ENCODE measurements around the gene UROD. TPM values are rescaled to one million over a fixed set of nuclear protein-coding genes. Genes with fewer than 3 reads are reported as not detected.

The UROD gene
- polyA plus RNA-seq, 3 donors, result 107 to 111 (median 109) TPM

DNA sequence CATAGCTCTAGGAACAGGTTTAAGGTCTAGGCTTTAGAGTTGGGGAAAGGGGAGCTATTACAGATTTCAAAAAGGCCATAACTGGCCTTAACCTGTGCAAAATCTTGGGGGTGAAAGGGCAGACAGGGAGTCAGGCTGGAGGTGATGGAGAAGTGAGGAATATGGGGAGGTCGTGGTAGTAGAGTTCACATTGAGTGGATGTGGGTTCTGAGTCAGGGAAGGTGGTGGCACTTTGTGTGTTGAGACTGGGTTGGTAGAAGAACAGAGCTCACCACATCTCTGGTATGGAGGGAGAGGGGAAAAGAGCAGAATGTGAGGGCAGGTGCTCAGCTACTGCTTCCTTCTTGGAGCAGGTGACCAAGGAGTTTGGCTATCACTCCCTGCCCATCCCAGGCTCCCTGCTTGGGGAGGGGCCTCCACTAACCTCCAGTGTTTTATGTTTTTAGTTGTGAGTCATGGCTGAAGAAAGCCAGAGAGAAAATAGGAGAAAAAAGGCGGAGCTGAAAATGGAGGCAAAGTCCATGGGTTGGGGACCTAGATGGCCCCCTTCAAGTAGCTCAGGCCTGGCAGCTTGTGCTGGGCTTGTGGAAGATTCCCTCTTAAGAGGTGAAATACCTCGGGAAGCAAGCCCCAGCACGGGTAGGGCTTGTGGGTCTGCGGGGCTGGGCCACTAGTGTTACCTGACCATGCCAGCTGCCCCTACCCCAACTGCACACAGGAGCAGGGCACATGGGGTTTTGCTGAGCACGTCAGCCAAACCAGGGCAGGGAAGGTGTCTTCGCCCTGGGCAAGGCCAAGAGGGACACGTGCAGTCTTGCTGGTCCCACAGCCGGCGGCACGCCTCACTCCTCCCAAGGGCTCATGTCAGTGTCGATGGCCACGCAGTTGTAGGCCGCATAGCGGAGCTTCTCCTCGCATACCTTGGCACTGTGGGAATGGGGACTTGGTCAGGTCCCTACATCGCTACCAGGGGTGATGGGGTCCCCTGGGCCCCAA, 9.1 kb upstream of the UROD start:
- DNase-seq, result no peak

DNA sequence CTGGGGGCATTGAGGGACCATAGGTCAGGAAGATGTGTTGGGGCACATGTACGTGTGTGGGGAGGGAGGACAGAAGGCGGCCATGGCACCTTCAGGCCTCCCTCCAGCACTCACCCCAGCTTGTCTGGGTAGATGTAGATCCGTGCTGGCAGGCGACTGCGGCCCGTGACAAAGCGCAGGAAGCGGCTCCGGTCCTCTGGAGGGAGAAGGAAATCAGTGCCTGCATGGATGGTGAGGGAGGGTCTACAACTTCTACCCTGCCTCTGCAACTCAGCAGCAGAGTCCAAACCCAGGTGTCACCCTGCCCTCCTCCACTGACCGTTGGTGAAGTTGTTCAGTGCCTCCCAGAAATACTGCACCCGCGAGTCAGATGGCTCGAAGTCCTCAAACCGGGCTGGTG, 8.3 kb upstream of the UROD start:
- DNase-seq, result no peak

DNA sequence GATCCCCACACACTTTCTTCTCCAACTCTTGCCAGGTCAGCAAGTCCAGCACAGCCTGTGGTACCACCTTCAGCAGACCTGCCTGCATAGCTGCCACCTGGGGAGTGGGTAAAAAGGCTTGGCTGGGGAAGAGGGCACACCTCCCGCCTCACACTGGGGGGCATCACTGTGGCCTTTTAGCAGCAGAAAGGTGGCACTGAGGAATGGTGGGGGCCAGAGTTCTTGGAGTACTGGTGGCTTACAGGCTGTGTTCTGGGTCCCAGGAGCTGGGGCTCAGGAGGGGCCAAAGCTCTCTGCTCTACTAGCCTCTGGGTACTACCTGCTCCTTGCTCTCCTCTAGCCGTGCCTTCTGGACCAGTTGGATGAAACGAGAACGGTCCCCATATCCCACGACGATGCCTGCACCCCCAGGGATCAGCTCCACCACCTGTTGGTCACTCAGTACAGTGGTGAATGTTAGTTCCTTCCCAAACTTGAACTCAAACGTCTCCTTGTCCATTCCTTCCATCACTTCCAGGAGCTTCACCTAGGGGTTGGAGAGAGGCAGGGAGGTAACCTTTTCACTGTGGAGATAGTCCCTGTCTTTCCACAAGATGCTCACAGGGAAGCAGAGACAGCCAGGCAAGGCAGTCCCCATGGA, 7.7 kb upstream of the UROD start:
- no peak for DNase-seq

DNA sequence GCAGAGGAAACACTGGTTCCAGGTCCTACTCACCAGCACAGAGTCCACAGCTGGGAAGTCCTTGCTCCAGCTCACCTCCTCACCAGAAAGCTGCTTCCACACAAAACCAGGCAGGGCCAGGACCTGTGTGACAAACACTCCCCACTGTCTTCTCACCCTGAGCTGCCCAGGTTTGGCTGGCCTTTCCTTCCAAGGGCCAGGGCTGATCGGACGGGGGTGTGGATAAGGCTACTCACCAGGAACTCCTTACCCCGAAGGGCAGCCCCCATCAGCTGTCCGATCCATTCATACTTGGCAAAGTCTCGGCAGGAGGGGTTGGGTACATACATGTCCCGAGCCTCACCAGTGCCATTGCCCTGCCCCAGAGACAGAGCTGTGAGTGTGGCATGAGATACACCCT, 6.3 kb upstream of the UROD start:
- no peak for DNase-seq

DNA sequence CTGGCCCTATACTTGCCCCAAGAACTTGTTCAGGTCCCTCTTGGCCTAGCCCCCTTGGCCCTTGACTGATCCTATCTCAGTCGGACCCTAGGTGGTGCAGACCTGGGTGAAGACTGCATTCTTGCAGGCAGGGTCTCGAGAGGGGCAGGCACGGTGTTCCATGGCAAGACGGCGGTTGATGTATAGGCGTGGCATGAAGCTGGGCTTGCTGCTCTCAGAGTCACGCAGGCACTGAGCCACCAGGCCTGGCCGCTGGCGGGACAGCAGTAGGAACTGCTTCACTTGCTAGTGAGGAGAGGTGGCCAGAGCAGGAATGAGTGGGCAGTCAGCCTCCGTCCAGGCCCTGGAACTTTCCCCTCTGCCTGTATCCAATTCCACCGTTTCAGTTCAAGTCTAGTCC, 4.7 kb upstream of the UROD start:
- DNase-seq, result no peak

DNA sequence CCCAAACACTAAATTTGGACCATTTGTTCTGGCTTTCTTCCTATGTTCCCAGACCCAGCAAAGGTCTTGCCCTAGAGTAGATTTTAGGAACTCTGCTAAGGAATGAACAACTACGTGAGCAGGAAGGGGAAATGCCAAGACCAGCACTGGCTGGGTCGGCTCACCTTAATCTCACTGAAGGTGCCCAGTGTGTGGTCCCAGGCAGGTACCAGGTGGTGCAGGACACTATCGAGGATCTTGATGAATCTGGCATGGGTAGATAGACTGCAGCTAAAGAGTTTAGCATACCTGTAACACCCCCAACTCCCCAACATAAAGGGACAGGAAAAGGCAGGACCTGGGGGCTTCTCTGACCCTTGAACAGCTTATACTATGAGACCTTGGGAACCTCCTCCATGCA, 4.0 kb upstream of the UROD start:
- DNase-seq, result no peak

DNA sequence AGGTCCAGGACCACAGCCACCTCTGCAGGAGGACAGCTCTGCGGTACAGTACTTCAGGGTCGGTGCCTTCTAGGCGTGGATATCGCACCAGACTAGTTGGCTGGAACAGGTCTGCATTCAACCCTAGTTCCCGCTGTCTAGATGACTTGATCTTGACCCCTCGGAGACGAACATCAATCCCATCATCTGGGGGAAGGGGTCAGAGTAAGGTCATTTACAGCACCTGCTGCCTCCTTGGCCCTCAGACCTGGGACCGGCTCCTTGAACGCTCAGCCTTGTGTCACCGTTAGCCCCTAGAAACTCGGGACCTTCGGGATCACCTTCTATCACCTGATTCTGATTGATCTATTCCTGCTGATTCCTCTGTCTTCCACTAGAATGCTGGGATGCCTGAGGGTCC, 3.5 kb upstream of the UROD start:
- no peak for DNase-seq

DNA sequence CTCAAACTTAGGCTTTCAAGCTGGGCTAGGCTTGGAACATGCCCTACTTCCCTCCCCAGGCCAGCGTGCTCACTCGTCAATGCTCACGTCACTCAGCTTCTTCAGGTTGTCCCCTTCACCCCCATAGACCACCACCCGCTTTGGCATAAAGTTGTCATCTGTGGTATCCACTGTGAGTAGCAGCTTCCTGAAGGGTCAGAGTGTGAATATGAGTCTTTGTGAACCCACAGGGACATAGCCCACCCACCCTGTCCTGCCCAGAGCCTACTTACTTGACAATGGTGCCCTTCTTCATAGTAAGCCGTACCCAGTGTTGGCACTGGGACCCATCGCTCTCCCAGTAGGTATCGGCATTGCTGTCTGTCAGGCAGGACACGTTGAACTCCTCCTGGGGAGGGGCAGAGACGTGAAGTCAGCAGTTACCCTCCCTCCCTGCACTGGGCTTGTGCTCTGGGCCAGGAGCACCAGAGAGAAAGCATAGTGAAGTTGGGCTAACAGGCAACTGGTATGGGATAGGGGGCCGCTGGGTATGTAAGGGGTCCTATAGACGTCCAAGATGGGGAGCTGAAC, 2.7 kb upstream of the UROD start:
- DNase-seq, result no peak

DNA sequence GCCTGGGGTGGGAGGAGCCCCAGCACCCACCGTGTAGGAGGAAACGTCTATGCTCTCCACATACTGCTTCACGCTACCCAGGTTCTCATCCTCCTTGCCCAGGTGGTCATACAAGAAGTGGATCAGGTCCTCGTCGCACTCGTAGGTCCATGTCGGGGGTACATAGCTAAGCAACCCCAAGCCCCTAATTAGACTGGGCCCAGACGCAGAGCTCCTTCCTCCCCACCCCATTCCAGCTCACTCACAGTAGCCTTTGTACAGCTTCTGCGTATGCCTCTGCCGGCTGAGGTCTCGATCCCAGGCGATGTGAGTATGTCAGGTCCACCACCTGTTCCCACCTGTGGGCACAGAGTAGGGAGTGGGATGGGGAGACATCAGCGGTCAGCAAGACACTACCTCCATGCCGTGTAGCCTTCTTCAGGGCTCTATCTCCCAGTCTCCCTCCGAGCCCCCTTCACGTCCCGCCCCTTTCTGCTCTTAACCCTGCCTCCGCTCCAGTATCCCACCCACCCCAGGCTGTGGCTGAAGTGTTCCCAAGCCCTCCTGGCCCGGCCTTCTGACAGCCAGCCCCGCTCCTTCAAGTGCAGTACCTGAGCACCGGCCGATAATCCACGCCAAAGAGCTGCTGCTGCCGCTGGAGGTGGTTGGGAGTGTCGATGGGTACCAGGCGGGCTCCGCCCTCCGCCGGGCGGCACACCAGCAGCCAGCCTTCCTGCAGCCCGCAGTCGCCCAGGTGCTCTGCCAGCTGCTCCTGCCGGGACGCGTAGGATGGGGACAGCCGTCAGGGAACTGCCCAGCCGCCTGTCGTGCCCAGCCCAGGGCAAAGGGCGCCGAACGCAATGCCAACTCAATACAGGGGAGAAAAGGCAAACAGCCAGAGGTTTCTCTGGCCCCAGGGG, 1.8 kb upstream of the UROD start:
- DNase-seq, result no peak

DNA sequence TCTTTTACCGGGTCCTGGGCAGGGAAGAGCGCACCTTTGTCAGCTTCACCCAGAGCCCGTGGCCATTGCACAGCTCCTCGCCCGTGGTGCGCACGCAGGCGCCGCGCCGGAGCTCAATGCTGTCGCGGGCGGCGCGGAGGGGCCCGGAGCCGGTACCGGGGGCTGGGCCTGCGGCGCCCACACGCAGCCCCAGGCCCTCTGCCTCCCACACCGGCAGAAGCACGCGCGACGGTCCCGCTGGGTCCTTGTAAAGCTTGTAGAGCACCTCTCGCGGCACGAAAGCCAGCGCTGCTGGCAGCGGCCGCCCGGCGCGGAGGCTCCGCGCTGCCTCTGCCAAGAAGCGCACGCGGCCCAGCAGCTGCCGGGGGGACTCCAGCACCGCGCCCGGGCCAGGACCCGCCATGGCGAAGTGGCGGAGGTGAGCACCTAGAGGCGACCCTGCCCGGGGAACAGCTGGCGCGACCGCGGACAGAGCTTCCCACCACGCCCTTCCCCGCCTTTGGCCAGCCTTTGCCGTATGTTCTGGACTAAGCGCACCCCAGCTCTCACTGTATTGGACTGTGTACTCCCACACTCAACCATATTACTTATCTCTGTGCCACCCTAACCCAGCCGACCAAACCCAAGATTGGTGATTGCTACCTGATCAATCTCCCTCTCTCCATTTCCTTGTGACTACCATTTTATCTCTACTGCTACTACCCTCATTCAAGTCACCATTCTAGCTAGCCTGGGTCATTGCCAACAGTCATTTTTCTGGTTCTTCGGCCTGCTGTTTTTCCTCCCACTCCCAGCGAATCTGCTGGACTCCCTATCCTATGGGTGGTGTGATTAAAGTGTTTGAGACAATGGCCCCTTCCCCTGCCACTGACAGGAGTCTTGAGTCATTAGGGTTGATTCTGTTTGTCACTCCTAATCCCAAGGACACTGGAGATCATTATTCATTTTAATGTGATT, 921 bp upstream of the UROD start, which contains the start of gene HECTD3:
Gene HECTD3, minus strand, starts transcription at position 470 of the 957 bp plus-strand sequence. Its CDS starts 67 bp downstream, at position 403.
- DNase-seq, result peak; percentile 71

DNA sequence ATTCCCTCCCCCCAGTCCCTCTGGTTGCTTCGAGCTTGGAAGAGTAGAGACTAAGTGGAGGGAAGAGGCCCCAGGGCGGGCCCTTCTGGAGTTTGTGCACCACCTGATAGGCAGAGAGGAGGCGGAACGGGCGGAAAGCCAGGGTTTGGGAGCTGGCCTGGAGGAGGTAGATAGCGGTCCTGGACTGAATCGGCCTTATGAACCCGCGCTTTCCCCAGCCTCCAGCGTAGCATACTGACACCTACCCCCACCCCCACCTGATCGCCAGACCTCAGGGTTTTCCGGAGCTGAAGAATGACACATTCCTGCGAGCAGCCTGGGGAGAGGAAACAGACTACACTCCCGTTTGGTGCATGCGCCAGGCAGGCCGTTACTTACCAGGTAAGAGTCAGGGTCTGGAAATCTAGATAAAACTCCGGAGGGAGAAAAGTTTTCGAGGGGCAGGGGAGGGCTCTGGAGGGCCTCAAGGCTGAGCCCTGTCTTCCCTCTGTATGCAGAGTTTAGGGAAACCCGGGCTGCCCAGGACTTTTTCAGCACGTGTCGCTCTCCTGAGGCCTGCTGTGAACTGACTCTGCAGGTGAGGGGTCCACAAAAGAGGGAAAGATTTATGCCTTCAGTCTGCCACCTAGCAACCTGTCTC, 705 bp downstream of the UROD start:
- DNase-seq, result peak; percentile 19

DNA sequence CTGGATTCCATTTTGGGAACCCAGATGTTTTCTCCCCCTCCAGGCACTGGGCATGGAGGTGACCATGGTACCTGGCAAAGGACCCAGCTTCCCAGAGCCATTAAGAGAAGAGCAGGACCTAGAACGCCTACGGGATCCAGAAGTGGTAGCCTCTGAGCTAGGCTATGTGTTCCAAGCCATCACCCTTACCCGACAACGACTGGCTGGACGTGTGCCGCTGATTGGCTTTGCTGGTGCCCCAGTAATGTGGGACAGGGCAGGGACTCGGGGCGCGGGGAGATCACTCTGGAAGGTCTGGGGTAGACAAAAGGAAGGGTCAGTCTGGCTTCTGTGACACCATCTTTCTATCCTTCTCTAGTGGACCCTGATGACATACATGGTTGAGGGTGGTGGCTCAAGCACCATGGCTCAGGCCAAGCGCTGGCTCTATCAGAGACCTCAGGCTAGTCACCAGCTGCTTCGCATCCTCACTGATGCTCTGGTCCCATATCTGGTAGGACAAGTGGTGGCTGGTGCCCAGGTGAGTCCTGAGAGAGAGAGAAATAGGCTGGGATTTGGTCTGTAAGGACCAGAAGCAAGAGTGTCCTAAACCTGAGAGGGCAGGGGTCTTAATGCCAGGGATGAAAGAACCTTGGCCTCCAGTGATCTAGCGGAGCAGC, 1.6 kb downstream of the UROD start:
- DNase-seq, result no peak

DNA sequence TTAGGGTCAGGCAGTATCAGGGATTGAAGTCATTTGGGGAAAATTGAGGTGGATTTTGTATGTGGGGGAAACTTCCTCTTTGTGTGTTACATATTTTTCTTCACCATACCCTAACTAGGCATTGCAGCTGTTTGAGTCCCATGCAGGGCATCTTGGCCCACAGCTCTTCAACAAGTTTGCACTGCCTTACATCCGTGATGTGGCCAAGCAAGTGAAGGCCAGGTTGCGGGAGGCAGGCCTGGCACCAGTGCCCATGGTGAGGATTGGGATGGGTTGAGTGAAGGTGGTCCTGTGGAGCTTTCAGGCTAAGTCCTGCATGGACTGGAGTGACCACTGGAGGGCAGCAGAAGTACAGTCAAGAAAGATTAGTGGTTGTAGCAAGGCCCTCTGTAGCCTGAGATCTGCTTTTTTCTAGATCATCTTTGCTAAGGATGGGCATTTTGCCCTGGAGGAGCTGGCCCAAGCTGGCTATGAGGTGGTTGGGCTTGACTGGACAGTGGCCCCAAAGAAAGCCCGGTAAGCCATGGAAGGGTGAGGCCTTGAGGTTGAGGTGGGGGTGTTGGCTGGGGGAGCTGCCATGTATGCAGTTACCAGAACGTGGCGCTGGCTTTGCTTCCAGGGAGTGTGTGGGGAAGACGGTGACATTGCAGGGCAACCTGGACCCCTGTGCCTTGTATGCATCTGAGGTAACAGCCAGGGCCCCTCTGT, 2.4 kb downstream of the UROD start:
- peak; percentile 83 for DNase-seq

DNA sequence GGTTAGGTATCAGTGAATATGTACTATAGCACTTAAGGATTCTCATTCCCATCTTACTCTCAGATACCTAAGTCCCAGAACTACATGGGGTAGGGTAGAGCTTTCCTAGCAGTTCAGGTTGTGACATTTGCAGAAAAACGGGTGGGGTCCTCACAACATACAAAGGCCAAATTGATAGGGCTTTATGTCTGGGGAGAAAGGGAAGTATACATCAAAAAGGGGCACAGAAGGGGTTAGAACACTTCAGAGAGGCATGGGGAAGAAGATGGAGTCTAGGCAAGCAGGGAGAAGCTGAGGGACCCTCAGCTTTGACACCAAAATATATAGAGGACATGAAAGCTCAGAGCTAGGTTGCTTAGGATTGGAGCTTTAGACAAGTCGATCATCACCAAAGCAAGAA, 3.6 kb downstream of the UROD start:
- DNase-seq, result no peak

DNA sequence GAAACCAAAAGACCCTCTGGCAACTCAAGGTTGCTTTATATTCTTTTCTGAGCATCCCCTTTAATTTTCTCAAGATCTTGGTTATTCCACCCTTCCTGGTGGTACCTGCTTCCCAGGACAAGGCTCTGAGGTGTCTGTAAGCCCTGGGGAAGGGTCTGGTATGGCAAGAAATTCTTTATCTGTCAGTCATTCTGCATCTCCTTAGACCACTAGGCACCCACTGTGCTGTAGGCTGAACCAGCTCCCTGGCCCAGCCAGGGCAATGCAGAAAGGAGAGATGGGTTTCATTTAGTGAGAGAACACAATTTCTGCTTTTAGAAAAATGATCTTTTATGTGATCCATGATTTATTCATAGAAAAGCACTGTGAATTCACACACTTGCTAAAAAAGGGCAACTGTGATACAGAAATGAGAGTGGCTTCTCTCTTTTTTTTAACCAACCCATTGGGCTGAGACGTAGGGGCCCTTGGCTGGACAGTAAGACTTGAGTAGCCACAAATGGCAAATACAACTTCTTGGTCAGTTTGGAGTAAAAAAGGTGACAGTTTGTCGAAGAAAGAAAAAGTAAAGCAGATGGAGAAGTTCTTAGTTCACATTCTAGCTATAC, 4.1 kb downstream of the UROD start:
- no peak for DNase-seq

DNA sequence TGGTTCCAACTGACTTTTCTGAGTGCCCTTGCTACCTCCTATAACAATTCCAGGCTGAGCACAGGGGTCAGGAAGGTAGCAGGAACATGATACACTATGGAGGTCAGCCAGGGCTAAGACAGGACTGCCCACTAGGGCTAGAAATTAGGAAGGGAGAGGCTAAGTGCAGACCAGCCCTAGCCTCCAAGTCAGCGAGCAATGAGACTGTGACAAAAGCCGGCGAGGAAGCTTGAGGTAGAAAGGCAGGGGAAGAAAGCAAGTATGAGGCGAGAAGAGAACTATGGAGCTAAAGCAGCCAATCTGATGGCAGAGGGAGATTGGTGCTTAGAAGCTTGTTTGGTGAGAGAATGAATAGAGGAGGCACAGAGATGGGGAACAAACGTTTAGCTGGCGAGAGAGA, 4.7 kb downstream of the UROD start:
- DNase-seq, result no peak

DNA sequence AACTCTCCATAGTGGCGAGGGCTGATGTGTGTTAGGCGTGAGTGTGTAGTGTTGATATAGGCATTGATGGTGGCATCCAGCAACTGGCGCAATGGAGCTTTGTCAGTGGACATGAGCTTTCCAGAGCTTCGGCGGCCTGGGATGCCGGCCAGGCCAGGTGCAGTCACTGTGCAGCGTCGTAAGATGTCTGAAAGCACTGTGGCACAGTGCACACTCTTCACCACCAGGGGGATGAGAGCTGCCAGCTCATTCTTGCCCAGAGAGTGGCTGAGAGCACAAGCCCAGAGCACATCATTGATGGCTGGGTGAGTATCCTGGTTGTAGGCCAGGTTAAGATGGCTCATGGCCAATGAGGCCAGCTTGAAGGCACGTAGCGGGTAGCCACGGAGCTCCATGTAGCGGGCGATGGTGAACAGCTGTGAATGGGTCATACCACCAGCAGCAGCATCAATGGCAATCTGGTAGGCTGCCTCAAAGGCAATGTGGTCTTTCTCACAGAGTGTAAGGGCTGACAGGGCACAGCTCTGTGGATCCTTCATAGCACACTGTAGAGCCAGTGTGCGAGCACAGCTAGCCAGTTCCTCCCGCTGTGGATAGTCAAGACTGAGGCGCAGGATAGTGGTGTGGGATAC, 6.7 kb downstream of the UROD start:
- peak; percentile 39 for DNase-seq

DNA sequence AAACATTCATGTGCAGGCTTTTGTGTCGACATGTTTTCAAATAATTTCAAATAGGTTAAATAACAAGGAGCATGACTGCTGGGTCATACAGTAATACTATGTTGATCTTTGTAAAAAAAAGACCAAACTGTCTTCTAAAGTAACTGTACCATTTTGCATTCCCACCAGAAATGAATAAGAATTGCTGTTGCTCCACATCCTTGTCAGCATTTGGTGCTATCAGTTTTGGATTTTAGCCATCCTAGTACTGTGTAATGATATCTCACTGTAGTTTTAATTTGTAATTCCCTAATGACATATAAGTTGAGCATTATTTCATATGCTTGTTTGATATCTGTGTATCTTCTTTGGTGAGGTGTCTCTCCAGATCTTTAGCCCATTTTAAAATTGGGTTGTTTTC, 11.6 kb downstream of the UROD start:
- DNase-seq, result no peak
